Loucy (cell line): ENCODE results near the gene NDUFAF5.

Experiments used
- CTCF ChIP-seq: fragments of 200-600 bp; sonication (generic); conservative IDR thresholded peaks from 2 replicates; pipeline ENCODE4 v1.5.1; 2014; ENCODE audit warnings: mild to moderate bottlenecking, antibody characterized with exemption, low read length
- EZH2phosphoT487 ChIP-seq: fragments of 200-600 bp; IDR thresholded peaks from 2 replicates; pipeline ENCODE4 v1.6.1; 2018; ENCODE audit warnings: antibody characterized with exemption, mild to moderate bottlenecking, moderate library complexity, borderline replicate concordance

GRCh38 chr20:13840093-13840465 is 55.3 kb downstream of the NDUFAF5 start:
- TF ChIP-seq CTCF (no peak), EZH2phosphoT487 (no peak)
